DMS153 treated with DMSO at 0.1 percent for 48 hours (cell line): Measurements from ENCODE around the gene AFM.

Source experiments
- DNase-seq: peaks from one replicate; lab custom pipeline; 2025; ENCODE audit not compliant: unreplicated experiment; lab: John Stamatoyannopoulos, UW

The AFM gene

GRCh38 chr4:73448448-73449203, 32.9 kb upstream of the AFM start:
- no peak for DNase-seq

GRCh38 chr4:73450398-73451004, 31.0 kb upstream of the AFM start:
- peak; percentile 61 for DNase-seq

- DNase-seq, result no peak
Observed at GRCh38 chr4:73451404-73451803, 30.1 kb upstream of the AFM start.

GRCh38 chr4:73451981-73452747, 29.4 kb upstream of the AFM start:
- DNase-seq, result no peak

- no peak for DNase-seq
Observed at GRCh38 chr4:73452953-73453700, 28.4 kb upstream of the AFM start.

GRCh38 chr4:73453701-73454005, 27.9 kb upstream of the AFM start:
- no peak for DNase-seq

GRCh38 chr4:73454920-73455319, 26.6 kb upstream of the AFM start:
- DNase-seq, result no peak

GRCh38 chr4:73456177-73457022, 25.1 kb upstream of the AFM start:
- DNase-seq, result no peak

- DNase-seq, result no peak
Observed at GRCh38 chr4:73458184-73459047, 23.1 kb upstream of the AFM start.

GRCh38 chr4:73459048-73459421, 22.5 kb upstream of the AFM start:
- no peak for DNase-seq

GRCh38 chr4:73460913-73461522, 20.5 kb upstream of the AFM start:
- DNase-seq, result no peak

- DNase-seq, result no peak
Observed at GRCh38 chr4:73468170-73468569, 13.4 kb upstream of the AFM start.

GRCh38 chr4:73470728-73471127, 10.8 kb upstream of the AFM start:
- DNase-seq, result no peak

GRCh38 chr4:73477176-73477575, 4.4 kb upstream of the AFM start:
- DNase-seq, result no peak

GRCh38 chr4:73479323-73479722, 2.2 kb upstream of the AFM start:
- DNase-seq, result no peak

- DNase-seq, result no peak
Observed at GRCh38 chr4:73485085-73485484, 3.5 kb downstream of the AFM start.

- no peak for DNase-seq
Observed at GRCh38 chr4:73485596-73485995, 4.1 kb downstream of the AFM start.

GRCh38 chr4:73486497-73486896, 5.0 kb downstream of the AFM start:
- no peak for DNase-seq

GRCh38 chr4:73487233-73487632, 5.7 kb downstream of the AFM start:
- no peak for DNase-seq
